Erythroblast (primary cell): ENCODE measurements around the gene MAP3K7CL.
"Not testable (repeated sequence)": the region's sequence is repeated elsewhere in the genome, so short reads cannot be mapped to it uniquely, and the experiment has no call there.

Experiments
- DNase-seq, 2 experiments: peaks; one replicate each; lab custom pipeline; 2025; lab: John Stamatoyannopoulos, UW
- GATA1 ChIP-seq: IDR thresholded peaks from 2 replicates; pipeline ENCODE4 v1.6.1; 2011; ENCODE audit warnings: low read depth, mild to moderate bottlenecking, control low read depth, low read length, moderate library complexity
- POLR2A ChIP-seq: IDR thresholded peaks from 2 replicates; pipeline ENCODE4 v1.6.1; 2011; ENCODE audit warnings: mild to moderate bottlenecking, low read length

The MAP3K7CL gene

DNA sequence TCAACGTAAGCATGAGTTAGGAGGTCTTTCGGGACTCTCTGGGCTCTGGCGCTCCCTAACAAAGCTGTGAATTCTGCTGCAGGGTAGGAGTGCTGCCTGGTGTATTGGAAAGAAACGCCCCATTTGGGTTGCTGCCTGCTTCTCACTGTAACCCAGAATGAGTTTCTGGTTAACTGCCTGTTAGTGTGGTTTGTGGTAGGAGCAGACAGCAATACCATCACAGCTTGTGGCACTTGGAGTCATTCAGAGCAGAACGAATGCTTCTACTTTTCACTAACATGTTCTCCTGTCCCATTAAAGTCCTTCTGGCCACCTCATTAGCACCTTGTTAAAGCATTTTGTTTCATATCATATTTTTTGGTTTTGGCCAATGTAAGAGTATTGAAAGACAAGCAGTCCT lies 18.1 kb downstream of the MAP3K7CL start:
- TF ChIP-seq GATA1 (no peak), POLR2A (no peak)
- no peak for DNase-seq

DNA sequence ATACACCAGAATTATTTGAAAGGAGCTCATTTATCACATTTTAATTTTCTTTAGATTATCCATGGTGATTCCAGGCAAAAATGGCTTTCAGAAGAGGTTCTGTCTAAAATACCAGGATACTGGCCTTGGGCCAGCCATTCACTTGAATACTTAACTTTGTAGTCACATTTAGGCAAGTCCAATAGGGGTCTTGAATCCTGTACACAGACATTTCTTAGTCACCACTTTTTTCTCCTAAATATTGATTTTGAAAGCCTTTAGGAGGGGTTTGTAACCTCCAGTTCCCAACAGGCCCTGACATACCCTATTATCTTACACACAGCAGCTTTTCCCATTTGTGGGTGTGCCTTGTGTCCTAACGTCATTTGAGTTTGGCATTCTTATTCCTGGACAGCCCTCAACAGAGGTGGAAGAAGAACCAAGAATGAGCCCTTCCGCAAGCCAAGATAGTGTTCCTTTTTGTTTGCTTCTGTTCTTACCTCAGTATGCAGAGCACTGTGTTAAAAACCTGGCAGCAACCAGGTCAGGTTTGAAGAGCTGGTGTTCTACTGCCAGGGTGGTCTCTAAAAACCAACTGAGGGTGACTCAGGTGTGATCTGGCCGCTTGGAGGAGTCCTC lies 19.5 kb downstream of the MAP3K7CL start:
- TF ChIP-seq GATA1: no peak
- no peak for TF ChIP-seq POLR2A
- no peak for DNase-seq

DNA sequence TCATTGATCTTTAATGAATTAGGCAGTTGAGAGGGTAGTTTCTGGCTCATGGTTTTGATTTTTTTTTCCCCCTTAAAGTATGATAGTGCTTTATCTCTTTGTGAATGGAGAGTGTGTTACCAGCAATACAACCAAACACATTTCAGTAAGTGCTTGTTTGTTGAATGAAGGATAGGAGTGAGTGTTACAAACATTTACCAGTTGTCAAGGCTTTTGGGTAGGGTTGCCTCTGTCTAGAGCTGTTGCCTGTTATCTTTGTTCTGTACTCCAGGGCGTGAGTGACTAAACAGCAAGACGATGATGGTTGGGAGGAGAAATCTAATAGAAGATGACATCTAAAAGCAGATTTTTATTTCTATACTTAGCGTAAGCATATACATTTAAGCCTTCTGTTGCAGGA lies 21.5 kb downstream of the MAP3K7CL start:
- TF ChIP-seq GATA1 (no peak), POLR2A (no peak)
- DNase-seq: no peak

DNA sequence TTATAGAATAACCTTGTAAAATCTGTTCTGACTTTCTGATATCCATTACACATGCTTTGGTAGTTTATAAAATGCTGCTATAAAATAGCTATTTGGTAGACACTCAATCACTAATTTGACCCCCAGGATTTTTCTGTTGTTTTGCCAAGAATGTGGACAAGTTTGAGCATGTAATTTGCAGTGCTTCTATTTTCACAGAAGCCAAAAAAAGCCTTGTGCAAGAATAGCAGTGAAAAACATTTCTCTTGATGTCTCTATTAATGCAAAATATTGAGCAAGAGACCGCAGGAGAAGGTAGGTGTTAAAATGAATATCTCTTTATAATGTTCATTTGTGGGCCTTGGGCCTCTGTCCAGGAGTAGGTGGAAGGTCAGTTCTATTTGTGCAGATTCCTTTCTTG lies 22.5 kb downstream of the MAP3K7CL start:
- DNase-seq: no peak
- TF ChIP-seq POLR2A (no peak), GATA1 (no peak)

DNA sequence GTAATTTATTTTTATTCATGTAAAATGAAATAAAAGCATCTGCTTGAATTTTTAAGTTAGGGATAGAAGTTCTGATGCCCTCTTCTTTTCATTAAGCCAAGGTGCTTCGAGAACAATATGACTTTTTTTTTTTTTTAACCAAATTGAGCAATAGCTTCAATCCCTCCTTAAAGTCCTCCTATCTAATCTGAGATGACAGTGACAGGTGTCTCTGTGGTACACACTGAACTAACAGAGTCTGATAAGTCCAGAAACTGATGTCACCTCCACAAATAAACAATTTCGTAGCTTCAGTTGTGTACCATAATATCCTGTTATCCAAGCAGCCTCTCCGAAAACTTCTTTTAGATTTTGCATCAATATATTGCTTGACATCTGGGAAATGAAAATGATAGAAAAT lies 23.8 kb downstream of the MAP3K7CL start:
- DNase-seq: no peak
- TF ChIP-seq POLR2A (no peak), GATA1 (no peak)

DNA sequence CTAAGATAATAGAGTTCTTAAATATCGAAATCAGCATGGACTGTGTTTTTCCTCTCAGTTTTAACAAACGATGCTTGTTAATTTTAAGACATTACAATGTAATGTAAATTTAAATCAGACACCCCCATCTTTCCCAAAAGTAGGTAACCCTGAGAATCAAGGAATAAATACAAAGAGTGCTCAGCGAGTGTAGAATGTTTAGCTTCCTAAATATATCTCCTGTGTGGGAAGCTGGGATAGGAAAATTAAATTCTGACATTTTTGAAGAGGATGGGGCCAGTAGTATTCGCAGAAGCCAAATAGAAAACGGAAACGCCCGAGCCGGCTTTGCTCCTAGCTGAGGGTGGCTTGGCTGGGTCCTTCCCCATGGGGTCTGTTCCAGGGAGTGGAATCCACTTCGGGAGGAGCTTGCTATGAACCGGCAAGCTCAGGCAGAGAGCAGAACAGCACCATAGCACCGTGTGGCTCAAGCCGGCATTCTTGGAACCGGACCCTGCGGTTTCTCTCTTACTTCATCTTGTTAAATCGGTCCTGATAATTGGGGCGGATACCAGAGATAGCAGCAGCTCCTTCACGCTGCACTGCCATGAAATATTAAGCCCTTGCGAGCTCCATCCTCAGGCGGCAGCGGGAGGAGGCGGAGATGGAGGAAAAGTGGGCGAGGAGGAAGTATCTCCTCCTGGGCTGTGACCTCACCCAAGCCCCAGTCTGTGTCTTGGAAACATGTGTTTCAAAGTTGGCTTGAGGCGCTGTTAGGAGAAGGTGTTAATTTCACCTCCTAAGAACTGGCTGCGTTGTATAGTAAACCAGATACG lies 24.9 kb downstream of the MAP3K7CL start:
- no peak for DNase-seq
- TF ChIP-seq GATA1: no peak
- no peak for TF ChIP-seq POLR2A

DNA sequence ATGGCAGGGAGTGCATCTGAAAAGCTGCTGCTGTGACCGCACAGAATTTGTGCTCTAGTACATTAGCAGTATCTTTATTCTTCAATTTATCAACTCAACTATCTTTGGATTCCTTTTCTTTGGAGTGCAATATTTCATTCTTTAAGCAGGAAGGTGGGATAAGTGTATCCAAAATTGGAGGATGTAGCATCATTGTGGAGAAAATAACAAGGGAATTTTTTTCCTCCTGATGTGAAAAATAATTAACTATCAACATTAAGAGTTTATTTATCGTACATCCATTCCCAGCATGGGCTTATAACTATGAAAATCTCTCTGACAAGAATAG lies 25.5 kb downstream of the MAP3K7CL start:
- no peak for DNase-seq
- TF ChIP-seq POLR2A (no peak), GATA1 (no peak)

DNA sequence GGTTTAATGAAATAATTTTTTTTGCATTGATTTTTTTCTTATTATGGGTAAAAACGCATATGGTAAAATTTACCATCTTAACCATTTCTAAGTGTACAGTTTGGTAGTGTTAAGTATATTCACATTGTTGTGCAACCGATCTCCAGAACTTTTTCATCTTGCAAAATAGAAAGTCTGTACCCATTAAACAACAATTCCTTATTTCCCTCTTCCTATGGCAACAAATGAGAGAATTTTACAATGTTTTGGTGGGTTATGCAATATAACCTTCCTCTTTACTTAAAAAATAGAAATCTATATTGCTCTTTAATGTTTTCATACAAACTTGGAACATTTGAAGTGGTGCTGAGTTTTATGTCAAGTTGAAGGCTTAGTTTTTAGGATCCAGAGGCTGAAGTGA lies 26.6 kb downstream of the MAP3K7CL start:
- no peak for DNase-seq
- TF ChIP-seq POLR2A: no peak
- no peak for TF ChIP-seq GATA1

DNA sequence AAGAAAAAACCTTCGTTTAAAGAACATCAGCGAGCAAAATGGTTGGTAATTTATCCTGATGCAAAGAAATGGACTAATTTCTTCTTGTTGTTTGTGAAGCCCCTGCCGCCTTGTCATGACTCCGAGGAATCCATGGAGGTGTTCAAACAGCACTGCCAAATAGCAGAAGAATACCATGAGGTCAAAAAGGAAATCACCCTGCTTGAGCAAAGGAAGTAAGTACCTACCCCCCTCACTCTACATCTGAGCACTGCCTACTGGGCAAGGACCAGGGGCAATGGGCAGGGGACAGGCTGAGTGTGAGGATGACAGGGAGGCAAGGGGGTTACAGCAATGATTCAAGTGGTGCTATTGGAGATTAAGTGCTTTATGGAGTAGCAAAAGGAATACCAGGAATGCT lies 29.4 kb downstream of the MAP3K7CL start:
- DNase-seq: no peak
- no peak for TF ChIP-seq POLR2A
- TF ChIP-seq GATA1: no peak

DNA sequence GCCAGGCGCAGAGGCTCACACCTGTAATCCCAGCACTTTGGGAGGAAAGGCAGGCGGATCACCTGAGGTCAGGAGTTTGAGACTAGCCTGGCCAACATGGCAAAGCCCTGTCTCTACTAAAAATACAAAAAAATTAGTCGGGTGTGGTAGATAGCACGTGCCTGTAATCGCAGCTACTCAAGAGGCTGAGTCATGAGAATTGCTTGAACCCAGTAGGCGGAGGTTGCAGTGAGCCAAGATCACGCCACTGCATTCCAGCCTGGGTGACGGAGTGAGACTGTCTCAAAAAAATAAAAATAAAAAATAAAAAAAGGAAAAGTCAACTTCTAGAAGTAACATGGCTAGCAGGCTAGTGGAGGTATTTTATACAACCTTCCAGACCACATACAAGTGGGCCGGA lies 32.4 kb downstream of the MAP3K7CL start:
- peak; percentile 34 to 49 for DNase-seq

DNA sequence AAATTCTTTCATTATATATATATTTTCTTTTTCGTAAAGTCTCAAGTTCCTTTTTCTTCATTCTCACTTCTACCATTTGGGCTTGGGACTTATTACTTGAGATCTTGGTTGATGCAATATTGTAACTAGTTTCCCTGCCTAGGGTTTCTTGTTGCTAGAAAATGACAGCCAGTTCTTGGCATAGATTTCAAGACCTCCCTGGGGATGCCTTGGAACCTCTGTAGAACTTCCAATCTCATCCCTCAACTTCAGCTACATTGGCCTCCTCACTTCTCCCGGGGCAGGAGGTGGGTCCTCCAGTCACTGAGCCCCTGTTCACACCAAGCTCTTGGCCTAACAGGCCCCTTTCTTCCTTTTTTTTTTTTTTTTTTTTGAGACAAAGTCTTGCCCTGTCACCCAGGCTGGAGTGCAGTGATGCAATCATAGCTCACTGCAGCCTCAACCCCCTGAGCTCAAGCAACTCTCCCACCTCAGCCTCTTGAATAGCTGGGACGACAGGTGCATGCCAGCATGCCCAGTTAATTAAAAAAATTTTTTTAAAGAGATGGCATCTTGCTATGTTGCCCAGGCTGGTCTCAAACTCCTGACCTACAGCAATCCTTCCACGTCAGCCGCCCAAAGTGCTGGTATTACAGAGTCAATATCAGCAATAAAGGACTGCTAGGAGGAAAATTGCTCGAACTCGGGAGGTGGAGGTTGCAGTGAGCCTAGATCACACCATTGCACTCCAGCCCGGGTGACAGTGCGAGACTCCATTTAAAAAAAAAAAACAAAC lies 33.1 kb downstream of the MAP3K7CL start:
- DNase-seq: no peak
- TF ChIP-seq POLR2A (no peak), GATA1 (no peak)

DNA sequence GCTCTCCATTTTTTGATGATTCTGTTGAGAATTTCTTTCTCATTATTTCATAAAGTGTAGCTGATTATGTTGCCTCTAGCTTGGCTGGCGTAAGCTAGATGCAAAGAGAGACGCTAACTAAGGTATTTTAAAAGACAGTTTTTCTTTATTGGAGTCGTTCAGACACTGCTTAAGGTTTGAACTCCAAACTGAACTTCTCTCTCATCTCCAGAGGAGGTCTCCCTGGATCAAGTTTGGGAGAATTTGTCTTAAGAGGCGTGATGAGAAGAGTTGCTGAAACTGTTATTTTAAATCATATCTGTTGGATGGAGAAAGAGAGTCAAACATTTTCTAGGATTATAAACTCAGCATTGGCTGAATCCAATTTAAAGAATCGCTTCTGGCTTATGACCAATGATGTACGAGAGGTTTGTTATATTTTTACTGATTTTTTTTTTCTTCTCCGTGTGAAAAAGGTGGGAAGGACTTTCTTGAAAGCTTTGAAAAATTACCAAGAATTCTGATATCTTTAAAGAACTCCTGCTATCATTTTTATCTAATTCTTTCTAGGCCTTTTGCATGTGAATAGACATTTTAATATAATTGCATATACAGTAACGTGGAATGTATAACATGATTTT lies 34.0 kb downstream of the MAP3K7CL start:
- DNase-seq: peak; percentile 45 to 62
- TF ChIP-seq GATA1: no peak
- no peak for TF ChIP-seq POLR2A

DNA sequence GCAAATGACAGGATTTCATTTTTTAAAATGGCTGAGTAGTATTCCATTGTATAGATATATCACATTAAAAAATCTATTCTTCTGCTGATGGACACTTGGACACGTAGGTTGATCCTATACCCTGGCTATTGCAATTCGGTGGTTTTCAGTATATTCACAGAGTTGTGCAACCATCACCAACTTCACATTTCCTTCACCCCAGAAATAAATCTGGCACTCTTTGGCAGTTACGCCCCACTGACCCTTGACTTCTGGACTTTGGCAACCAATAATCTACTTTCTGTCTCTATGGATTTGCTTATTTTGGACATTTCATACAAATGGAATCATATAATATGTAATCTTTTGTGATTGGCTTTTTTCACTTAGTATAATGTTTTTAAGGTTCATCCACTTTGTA lies 35.9 kb downstream of the MAP3K7CL start:
- TF ChIP-seq GATA1 (no peak), POLR2A (no peak)

DNA sequence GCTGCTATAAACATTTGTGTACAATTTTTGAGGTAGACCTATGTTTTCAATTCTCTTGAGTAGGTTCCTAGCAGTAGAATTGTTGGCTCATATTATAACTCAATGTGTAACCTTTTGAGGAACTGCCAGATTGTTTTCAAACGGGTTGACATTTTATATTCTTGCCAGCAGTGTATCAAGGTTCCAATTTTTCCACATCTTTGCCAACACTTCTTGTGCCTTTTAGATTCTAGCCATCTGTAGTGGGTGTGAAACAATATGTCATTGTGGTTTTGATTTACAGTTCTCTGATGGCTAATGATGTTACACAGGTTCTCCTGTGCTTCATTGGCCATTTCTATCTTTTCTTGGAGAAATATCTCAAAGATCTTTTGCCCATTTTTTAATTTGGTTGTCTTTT lies 36.4 kb downstream of the MAP3K7CL start:
- no peak for DNase-seq
- no peak for TF ChIP-seq POLR2A
- no peak for TF ChIP-seq GATA1

More for the DNA sequence above, 35.9 kb downstream of the MAP3K7CL start:
- no peak for DNase-seq

DNA sequence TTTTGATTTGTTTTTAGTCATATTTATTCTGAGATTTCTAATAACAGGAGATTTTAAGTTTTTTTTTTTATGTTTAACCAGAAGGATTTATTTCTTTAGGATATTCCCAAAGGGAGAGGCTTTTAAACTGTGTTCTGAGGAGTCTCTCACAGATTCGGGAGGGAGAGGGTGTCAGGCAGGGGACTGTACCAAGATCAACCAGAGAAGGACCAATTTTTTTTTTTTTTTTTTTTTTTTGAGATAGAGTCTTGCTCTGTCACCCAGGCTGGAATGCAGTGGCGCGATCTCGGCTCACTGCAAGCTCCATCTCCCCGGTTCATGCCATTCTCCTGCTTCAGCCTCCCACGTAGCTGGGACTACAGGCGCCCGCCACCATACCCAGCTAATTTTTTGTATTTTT lies 37.0 kb downstream of the MAP3K7CL start:
- not testable (repeated sequence) for DNase-seq
